Endothelial cell of umbilical vein (primary cell): Measurements from ENCODE around the gene TNS4.

Experiments
- CTCF ChIP-seq, 2 donors: IDR thresholded peaks; 1 replicate in 1 of 2; 2 replicates in 1 of 2; pipeline ENCODE4 v1.5.1; 2011; ENCODE audit warnings: low read length in 2 of 2, mild to moderate bottlenecking in 2 of 2, moderate library complexity in 2 of 2, control low read depth in 1 of 2, inconsistent platforms in 1 of 2, low read depth in 1 of 2; ENCODE audit not compliant: insufficient read depth in 1 of 2; ENCODE audit errors: extremely low read depth in 1 of 2
- EZH2 ChIP-seq: IDR thresholded peaks from 2 replicates; pipeline ENCODE4 v1.6.1; 2012; ENCODE audit warnings: borderline replicate concordance, low read depth, mild to moderate bottlenecking, moderate library complexity, low read length, inconsistent platforms; ENCODE audit not compliant: severe bottlenecking
- FOS ChIP-seq: IDR thresholded peaks from 2 replicates; pipeline ENCODE4 v1.6.1; 2011; ENCODE audit warnings: mild to moderate bottlenecking, low read length, moderate library complexity, borderline replicate concordance; ENCODE audit not compliant: insufficient read depth
- MAX ChIP-seq: IDR thresholded peaks from 2 replicates; pipeline ENCODE4 v1.6.1; 2011; ENCODE audit not compliant: insufficient read depth, insufficient read length
- MYC ChIP-seq: IDR thresholded peaks from one replicate; pipeline ENCODE4 v1.6.1; 2011; ENCODE audit warnings: mild to moderate bottlenecking, low read depth, low read length
- POLR2A ChIP-seq: IDR thresholded peaks from 2 replicates; pipeline ENCODE4 v1.6.1; 2012; ENCODE audit warnings: low read depth, mild to moderate bottlenecking, control low read depth, low read length
- POLR2AphosphoS5 ChIP-seq: IDR thresholded peaks from 2 replicates; pipeline ENCODE4 v1.6.1; 2012; ENCODE audit warnings: low read depth, mild to moderate bottlenecking, control low read depth, low read length, moderate library complexity; ENCODE audit not compliant: insufficient read depth

GRCh38 chr17:40525294-40525693 is 23.9 kb upstream of the TNS4 start:
- TF ChIP-seq CTCF (IDR thresholded peaks at IDR 0.05; ENCODE audit: extremely low read depth in 1 of 2, insufficient read depth in 1 of 2, low read depth in 1 of 2, low read length in 2 of 2) (no peak), EZH2 (no peak), POLR2A (no peak), POLR2AphosphoS5 (no peak), MYC (no peak), FOS (no peak), MAX (no peak)
